HG03460 (cell line): ENCODE results near the gene JCAD.
A peak's percentile ranks its signal among the peaks of the same experiment; 100 is the strongest.

Experiments
- ATAC-seq: cut with Tn5 transposase; IDR thresholded peaks from one replicate; pipeline ENCODE4 v1.9.1; 2021; ENCODE audit not compliant: unreplicated experiment

The JCAD gene

GRCh38 chr10:30045961-30046360 lies 13.4 kb downstream of the JCAD start:
- ATAC-seq, result no peak

- ATAC-seq, result no peak
These were observed 15.7 kb downstream of the JCAD start for GRCh38 chr10:30043476-30044270.

DNA sequence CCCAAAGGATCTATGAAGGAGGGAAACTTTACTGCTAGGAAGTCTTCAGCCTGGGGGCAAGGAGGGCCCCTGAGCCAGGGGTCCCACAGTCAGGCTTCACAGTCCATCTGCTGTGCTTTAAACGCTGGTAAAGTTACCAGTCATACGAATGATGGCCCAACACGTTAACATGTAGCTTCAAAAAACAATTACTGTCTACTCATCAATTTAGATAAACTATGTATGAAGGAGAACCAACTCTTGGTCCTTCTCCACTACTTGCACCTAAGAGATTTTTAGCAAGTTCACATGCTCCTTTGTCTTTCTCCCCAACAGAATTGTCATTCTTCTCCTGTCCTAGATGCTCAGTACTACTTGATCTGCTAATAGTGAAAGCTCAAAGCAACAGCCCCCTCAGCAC lies 16.6 kb downstream of the JCAD start:
- no peak for ATAC-seq

DNA sequence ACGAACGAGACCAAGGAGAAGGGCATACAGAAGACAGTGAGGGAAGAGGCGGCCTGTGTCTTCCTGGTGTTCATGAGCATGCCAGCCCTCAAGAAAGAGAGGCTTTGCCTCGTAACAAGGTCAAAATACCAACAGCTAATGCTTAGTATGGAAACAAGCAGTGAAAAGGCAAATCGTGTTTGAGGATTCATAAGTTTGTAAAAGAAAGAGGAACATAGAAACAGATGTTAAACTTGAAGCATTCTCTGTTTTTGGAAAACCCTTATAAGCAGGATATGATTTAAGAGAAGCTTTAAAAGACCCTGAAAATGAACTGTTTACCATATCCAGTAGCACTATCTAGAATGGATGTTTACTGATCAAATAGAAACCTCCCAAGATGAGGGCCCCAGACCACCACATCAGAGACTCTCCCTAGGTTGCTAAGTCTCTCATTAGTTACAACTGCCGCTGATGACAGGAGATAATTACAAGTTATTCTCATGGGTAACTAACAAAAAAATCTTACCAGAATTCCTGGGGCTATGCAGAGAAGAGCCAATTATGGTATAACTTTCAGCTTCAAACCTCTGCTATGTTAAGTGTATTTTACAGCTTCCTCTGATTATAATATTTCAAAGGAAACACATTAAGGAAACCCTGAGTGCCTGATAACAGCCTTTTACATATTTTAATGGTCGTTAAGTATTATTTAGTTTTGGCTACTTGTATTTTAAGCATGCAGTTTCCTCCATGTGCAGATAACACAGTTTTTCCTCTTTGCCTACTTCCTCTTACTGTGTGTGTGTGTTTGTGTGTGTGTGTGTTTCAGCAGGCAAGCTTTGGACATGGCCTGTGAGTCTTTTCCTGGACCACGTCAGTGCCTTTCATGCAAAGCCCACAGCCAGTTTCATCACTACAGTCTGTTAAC lies 17.9 kb downstream of the JCAD start:
- no peak for ATAC-seq

GRCh38 chr10:30040597-30040996 lies 18.8 kb downstream of the JCAD start:
- no peak for ATAC-seq

- ATAC-seq, result no peak
These were observed 19.4 kb downstream of the JCAD start for GRCh38 chr10:30039988-30040387.

DNA sequence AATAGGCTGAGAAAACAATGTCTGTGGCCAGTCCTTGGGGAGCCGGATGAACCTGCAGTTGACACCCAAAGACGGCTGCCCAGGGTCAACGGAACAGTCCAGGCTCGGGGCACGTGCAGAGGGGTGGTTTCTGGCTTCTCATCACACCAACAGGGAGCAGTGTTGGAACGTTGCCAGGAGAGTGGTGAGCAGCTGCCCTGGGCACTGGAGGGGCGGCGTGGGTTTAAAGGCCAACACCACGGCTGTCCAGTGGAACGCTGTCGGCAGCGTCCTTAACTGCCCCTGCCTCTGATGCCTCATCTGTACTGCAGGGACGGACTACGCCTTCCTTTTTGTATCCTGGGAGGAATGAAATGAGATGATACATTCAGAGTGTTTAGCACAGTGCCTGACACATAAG lies 19.8 kb downstream of the JCAD start:
- no peak for ATAC-seq

DNA sequence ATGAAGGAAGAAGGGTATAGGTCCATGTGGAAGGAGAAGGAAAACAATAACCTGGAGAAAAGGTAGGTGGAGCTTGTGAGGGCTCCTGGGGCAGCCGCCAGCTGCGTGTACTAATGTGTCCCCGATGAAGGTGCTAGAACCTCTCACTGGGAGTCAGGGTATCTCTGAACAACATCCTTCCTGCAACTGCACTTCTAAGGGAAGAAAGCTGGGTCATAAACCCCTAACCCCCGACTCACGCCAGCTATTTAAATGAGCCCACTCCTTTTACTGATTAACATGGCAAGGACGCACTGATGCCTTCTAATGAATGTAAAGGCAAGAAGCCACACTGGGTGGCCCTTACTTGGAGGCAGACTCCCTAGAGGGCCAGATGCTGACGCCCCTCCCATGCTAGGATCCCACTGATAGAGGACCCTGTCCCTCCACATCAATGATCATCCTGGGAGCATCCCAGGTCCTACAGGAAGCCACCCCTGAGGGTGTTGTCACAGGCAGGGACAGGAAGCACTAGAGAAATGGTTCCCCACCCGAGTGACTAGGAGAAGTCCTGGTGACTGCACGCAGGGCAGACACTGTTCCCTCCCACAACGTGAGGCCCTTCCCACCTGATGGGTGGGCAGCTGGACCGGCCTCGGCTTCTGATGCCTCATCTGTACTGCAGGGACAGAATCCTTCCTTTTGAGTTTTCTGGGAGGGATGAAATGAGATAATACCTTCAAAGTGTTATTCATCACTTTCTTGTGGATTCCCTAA lies 20.4 kb downstream of the JCAD start:
- no peak for ATAC-seq

DNA sequence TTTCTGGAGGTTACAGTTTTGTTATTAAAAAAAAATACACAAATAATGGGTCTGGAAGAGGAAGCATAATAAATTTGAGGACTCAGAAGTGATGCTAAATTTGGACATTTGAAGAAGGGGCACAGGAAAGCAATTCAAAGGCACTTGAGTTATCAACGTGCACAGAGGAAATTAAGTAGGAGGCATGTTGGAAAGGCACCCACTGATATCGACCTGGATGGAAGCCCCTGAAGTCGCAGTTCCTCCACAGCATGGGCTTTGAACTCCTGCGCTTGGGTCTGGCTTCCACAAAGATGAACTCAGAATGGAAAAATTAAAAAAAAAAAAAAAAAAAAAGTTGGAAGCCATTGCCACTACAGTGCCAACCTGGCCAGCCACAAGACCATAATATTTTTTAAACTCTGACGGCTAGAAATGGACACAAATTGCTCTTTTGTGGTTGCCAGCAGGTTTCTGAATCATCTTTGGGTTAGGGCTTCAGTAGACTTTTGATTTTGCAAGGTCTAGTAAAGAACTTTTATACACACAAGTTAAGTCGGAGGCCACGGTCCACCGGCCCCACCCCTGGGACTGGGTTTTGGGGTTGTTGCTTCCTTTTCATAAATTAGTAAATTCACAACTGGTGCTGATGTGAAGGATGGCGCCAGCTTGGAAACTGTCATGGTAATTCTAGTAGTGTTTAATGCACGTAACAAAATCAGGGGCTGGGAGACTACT lies 21.6 kb downstream of the JCAD start:
- ATAC-seq, result no peak

DNA sequence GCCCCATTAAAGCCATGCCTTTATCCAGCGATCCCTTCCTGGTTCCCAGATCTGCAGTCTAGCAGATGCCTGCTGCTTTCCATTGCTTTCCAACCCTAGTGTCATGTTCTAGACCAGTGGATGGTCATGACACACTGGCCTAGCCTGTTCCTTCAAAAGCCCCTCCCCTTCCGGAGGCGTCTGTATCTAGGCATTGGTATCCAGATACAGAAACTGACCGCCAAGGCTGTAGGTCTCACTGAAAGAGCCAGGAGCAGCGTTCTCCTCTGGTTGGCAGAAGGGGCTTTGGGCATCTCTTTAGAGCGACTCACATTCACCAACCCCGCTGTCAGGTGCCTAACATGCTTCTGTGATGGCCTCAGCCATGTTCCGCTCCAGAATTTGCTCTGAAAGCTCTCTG lies 22.6 kb downstream of the JCAD start:
- ATAC-seq, result no peak

- ATAC-seq, result no peak
These were observed 23.0 kb downstream of the JCAD start for GRCh38 chr10:30036341-30036740.

DNA sequence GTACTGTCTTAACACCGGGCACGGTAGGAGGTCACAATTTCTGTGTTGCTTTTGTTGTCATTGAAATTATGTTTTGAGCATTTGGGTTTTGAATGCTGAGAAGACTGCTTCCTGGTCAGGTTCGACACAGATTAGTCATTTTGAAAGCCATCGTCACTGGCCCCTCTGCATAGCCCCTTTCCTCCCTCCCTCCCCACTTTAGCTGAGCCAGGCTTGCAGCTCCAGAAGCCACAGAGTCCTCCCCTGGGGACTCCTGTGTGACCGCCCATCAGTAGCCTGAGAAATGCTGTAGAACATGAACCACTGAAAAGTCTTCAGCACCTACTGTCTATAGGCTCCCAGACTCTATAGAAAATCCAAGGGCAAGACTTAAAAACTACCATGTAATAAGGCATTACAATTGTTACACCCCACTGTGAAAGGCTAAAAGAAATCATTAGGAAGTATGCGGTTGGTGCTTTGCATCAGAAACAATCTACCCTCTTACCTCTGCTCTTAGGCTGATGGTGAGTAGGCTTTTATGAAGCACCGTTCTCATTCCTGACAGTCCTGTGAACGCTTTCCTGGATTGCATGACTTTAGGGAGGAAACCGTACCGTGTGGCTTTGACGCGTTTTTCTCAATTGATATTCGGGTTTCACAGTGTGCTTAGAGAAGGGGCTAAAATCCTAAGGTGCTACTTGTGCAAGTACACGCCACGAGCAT lies 24.8 kb downstream of the JCAD start:
- ATAC-seq, result no peak

DNA sequence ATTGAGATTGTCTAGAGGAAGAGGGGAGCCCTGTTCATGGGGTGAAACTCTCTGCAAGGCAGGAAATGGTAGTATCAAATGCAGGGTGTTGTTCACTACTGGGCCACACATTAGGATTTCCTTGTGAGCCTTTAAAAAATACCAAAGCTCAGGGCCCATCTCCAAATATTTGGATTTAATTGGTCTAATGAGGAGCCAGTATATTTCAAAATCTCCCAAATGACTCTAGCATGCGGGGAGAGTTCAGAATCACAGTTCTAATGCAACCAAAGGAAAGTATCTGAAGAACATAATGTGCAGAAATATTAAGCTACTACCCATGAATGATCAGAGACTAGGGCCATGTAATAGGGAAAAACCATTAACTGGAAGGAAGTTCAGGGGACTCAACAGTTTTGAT lies 27.3 kb downstream of the JCAD start:
- no peak for ATAC-seq

DNA sequence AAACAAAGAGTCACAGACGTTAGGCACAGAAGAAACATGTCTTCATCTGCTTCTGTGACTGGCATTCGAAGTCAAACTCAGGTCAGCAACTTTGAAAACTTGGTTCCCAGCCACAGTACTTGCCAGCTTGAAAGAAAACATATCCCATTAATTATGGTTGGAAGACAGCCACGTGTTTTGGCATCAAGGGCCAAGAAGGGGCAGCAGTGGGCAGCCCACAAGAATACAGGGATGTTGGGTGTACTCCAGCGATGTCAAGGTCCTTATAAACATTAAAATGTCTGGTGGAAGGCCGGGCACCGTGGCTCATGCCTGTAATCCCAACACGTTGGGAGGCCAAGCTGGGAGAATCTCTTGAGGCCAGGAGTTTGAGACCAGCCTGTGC lies 29.5 kb downstream of the JCAD start:
- ATAC-seq, result no peak

- no peak for ATAC-seq
These were observed 30.1 kb downstream of the JCAD start for GRCh38 chr10:30029164-30029871.

- ATAC-seq, result no peak
These were observed 30.7 kb downstream of the JCAD start for GRCh38 chr10:30028738-30029030.

- no peak for ATAC-seq
These were observed 31.2 kb downstream of the JCAD start for GRCh38 chr10:30028006-30028737.

DNA sequence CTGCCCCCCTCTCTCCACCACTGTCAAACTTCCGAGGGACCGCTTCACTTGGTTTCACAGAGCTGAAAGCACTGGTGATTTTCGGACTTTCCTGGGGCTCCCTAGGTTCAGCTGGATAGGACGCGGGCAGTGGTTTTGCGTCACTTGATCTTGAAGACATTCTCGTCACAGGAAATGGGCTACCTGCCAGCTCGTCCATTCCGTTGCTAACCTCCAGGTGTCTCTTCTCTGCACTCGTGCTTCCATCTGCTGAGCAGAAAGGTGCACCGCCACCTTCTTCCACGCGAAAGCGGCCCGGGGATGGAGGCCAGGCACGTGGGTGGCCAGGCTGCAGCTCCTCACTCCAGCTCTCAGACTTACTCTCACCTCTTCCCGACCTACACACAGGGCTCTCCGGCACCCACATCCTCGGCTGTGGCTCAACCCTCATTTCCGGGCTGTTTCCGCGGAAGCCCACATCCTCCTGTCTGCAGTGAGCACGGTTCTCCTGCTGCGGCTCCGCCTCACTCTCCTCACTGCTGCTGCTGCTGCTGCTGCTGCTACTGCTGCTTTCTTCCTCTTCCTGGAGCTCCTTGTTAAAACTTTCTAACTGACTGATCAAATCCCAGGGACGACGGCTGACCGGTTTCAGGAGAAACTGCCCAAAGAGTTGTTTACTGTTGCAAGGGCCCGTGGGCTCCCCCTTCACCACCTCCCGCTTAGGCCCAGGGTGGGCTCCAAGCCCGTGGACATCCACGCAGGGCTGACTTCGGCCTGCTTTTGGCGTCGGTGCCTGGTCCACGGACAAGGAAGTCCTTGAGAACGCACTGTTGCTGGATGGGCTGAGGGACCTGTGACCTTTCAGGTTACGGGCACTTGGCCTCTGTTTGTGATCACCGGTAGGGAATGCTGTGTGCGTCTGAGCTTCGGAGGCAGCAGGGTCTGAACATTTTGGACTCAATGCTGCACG lies 32.1 kb downstream of the JCAD start:
- peak; percentile 95 for ATAC-seq
